ENCODE measurements around the gene SYT1.

Gene SYT1

GRCh38 chr12:79056775-79057174 lies 192.2 kb downstream of the SYT1 start:
- no peak for DNase-seq (ENCODE audit: low read depth in 2 of 2)

DNA sequence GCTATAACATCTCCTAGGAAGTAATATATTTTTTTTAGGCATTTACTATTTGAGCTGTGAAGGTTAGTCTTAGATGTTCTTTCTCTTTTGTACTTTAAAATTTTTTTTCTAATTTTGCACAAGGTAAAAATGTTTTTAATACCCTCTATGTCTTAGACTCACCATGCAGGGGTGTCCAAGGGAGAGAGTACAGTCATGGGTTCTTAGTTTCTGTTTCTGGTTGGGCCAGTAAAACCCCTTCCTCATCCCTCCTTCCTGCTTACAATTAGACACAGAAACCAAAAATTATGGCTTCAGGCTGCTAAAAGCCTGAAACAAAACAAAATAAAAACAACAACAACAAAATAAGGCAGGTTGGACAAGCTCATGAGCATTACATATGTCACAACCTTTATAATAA lies 193.0 kb downstream of the SYT1 start:
- DNase-seq (ENCODE audit: low read depth in 2 of 2): no peak

DNA sequence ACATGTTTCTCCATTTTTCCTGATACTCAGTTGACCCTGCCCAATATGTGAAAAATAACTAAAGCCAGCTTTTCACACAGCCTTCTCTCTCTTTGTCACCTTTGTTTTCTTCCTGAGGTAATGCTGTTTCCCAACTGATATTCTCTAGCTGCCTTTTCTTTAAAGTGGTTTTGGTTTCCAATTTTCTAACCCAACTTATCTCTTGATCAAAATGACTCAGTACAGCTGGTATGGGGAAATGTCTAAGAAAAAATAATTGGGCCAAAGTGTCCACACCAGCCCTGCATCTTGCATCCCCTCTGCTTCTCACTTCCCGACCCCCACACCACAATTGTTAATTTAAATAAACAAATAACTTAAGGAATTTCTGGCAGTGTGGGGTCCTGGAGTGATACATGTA lies 193.8 kb downstream of the SYT1 start:
- DNase-seq (ENCODE audit: low read depth in 2 of 2): no peak

DNA sequence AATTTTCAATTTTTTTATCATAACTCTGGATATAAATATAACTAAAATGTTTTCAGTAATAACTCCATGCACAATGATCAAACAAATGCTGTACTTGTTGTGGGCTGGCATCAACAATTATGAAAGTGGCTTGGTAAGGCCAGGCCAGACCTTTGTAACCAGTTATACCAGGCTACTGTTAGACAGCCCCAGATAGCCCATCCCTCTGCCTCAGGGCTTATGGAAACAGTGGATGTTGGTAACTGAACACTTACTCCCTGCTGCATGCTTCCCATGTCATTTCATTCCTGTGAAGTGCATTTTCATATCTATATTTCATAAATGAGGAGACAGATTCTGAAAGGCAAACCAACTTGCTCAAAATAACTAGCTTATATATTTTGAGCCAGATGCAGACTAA lies 195.0 kb downstream of the SYT1 start:
- DNase-seq (ENCODE audit: low read depth in 2 of 2): no peak

- DNase-seq (ENCODE audit: low read depth in 2 of 2): no peak
These were observed 198.7 kb downstream of the SYT1 start for GRCh38 chr12:79063258-79063657.

DNA sequence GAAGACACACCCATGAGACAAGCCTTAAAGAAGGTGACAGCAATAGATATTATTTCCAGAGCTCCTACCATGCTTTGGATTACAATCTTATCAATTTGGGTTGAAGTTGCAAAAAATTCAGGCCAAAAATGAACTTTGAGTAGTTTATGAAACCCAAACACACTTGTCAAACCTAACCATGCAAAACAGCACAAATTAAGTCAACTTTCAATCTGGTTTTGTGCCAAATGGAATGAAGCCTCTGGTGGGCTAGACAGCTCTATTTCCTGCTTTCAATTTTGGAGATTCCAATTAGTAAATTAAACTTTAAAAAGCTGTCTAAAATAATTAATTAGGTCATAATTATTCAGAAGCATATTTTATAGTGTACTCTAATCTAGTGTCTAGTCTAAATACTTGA lies 203.4 kb downstream of the SYT1 start:
- DNase-seq (ENCODE audit: low read depth in 2 of 2): no peak

DNA sequence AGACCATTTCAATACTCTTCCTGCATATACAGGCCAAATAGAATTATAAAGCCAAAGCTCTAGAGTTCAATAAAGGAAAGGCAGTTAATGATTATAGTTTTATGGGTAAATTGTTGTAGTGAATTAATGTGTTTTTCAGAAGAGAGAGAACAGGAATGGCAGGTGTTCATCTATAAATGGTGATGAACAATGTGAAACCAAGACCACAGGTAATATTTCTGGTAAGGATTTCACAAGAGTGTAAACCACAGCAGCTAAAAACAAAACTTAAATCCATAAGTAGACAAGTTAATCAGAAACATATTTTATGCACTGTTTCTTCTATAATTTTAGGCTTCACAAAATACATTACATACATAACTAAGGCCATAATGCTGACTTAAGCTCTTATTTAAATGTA lies 204.4 kb downstream of the SYT1 start:
- no peak for DNase-seq (ENCODE audit: low read depth in 2 of 2)

DNA sequence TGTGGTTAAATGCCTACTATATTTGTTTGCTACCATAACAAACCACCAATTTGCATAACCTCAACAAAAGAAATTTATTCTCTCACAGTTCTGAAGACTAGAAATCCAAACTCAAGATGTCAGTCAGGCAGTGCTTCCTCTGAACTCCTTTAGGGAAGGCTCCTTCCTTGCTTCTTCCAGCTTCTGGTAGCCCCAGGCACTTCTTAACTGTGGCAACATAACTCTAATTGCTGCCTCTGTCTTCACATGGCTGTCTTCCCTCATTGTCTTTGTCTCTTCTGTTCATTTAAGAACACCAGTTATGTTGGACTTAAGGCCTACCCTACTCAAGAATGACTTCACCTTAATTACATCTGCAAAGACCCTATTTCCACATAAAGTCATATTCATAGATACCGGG lies 206.9 kb downstream of the SYT1 start:
- DNase-seq (ENCODE audit: low read depth in 2 of 2): no peak

GRCh38 chr12:79073506-79073905 lies 208.9 kb downstream of the SYT1 start:
- DNase-seq (ENCODE audit: low read depth in 2 of 2): no peak

GRCh38 chr12:79082595-79082994 lies 218.0 kb downstream of the SYT1 start:
- DNase-seq (ENCODE audit: low read depth in 2 of 2): no peak

DNA sequence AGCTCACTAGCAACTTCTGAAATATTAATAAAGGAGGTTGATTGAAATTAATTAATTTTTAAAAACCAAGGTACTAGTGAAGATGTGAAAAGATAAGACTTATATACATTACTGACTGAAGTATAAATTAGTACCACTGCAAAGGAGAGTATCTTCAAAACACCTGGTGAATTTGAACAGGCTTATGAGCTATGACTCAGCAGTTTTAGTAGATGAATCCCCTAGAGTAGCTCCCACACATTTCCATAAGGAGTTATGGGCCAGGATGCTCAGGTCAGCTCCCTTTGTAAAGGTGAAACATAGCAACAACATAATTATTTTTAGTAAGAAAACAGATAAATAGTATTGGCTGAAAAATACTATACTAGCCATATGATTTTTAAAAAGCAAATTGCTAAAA lies 218.6 kb downstream of the SYT1 start:
- no peak for DNase-seq (ENCODE audit: low read depth in 2 of 2)

DNA sequence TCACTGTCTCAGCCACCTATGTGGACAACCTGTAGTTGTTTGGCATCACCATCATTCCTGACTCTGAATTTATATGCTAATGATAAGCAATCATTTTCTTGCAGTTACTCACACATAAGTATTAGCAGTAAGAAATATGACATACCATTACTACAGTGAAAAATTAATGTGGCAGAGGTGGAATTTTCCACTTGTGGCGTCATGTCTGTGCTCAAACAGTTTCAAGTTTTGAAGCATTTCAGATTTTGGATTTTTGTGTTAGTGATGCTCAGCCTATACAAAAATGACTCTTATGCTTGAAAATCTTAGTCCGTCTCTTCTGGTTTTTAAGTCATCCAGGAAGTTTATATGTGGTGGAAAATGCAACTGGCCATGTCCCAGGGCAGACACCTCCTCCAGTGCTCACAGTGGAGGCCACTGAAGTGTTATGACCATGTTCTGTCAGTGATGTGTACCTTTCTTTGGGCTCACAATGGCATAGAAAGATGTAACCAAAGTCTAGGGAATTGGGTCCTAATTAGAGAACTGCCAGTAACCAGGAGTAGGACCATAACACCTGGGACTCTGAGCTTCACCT lies 220.6 kb downstream of the SYT1 start:
- DNase-seq (ENCODE audit: low read depth in 2 of 2): no peak

GRCh38 chr12:79086541-79087296 lies 222.1 kb downstream of the SYT1 start:
- DNase-seq (ENCODE audit: low read depth in 2 of 2): no peak

DNA sequence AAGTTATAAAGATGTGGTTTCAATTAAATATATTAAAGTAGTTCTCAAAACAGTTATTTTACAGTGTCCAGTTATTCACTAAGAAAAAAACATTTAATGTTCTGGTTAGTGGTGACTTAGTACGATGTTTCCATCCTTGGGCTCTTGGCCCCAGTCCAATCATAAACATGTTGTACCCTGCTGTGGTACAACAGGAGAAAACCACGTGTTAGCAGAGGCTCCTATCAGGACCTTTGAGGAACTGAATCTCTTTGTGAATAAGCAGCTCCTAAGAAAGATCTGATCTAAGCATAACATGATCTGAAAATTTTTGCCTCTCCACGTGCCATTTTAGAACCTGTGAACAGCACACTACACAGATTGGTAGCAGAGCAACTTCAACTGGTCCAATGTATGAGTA lies 234.0 kb downstream of the SYT1 start:
- no peak for DNase-seq (ENCODE audit: low read depth in 2 of 2)

- DNase-seq (ENCODE audit: low read depth in 2 of 2): no peak
These were observed 244.4 kb downstream of the SYT1 start for GRCh38 chr12:79108962-79109361.

- no peak for DNase-seq (ENCODE audit: low read depth in 2 of 2)
These were observed 250.3 kb downstream of the SYT1 start for GRCh38 chr12:79114896-79115295.

DNA sequence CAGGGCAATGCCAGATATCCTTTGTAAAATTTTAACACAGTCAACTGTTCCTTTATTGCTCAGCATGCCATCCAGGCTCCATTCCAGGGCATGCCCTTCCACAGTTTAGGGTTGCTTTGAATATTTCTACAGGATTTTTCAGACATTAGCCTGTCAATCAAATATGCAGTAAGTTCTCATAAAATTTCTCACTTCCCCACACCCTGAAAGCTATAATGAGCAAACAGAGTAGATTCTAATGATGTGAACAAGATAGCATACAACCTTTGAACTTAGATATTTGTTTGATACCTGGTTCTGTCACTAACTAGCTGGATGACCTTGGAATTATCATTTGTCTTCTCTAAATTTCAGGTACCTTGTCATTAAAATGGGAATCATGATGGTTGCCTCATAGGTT lies 251.2 kb downstream of the SYT1 start:
- no peak for DNase-seq (ENCODE audit: low read depth in 2 of 2)

- no peak for DNase-seq (ENCODE audit: low read depth in 2 of 2)
These were observed 255.2 kb downstream of the SYT1 start for GRCh38 chr12:79119796-79120195.

GRCh38 chr12:79121486-79121885 lies 256.9 kb downstream of the SYT1 start:
- DNase-seq (ENCODE audit: low read depth in 2 of 2): no peak

GRCh38 chr12:79124385-79124784 lies 259.8 kb downstream of the SYT1 start:
- DNase-seq (ENCODE audit: low read depth in 2 of 2): no peak

- no peak for DNase-seq (ENCODE audit: low read depth in 2 of 2)
These were observed 260.8 kb downstream of the SYT1 start for GRCh38 chr12:79125358-79125757.

- DNase-seq (ENCODE audit: low read depth in 2 of 2): peak; percentile 72 to 75
These were observed 262.7 kb downstream of the SYT1 start for GRCh38 chr12:79127271-79127751.

DNA sequence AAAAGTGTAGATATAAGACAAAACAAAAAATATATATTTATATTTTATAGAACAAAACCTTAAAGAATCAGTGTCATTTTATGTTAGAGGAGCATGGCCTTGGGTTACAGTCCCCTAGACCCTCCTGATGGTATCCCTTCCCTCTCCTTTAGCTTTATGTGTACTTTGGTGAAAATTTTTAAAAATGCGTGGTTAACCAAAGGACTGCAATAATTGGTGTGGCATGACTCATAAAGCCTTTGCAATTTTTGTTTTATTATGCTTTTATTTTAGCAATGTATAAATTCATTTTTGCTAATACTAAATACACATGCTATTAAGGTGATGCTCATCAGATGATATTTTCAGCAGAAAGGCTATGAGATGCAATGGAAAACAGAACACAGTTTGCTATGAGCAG lies 264.4 kb downstream of the SYT1 start:
- DNase-seq (ENCODE audit: low read depth in 2 of 2): no peak

GRCh38 chr12:79138872-79139271 lies 274.3 kb downstream of the SYT1 start:
- DNase-seq (ENCODE audit: low read depth in 2 of 2): no peak

Measured in fibroblast of skin of left biceps (primary cell).